Fibroblast of skin of abdomen (primary cell): Measurements from ENCODE around the gene CACNB3.
"Not testable (repeated sequence)": the region's sequence is repeated elsewhere in the genome, so short reads cannot be mapped to it uniquely, and the experiment has no call there.

Experiments used
- DNase-seq: peaks from one replicate; pipeline ENCODE4 v3.0.0-alpha.2; 2013

CACNB3 gene

GRCh38 chr12:48819986-48820725, 1.9 kb downstream of the CACNB3 start:
- DNase-seq: no peak

DNA sequence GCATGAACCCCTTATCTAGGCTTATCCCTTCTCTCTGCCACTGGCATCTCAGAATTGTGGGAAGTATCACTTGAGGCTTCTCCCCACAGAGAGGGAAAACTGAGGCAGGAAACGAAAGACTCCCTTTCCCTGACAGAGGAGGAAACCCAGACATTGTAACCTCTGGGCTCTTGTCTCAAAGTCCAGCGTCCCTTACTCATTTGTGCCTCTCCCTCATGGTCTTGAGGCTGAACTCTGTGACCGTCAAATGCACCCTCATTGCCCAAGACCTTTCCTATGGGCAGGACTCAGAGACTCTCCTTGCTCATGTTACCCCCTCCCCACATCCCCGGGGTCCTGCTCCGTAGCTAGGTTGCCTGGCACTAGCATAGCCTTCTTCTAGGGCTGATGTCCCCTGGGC, 3.8 kb downstream of the CACNB3 start:
- DNase-seq: no peak

DNA sequence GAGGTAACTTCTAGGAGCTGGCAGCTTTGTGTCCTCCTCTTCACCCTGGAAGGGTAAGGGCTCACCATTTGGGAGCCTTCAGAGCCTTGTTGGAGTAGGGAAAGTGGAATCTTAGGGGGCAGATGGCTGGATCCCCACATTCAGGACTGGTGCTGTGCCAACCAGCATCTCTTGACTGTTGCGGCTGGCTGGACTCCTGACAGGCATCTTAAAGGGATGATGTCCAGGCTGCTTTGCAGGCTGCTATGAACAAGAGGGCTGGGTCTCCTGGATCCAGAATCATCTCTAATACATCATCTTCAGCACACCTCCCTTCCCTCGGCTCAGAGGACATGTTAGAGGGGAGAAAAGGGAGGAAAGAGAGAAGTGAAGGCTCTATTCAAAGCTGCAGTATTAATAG, 4.4 kb downstream of the CACNB3 start:
- DNase-seq: no peak

DNA sequence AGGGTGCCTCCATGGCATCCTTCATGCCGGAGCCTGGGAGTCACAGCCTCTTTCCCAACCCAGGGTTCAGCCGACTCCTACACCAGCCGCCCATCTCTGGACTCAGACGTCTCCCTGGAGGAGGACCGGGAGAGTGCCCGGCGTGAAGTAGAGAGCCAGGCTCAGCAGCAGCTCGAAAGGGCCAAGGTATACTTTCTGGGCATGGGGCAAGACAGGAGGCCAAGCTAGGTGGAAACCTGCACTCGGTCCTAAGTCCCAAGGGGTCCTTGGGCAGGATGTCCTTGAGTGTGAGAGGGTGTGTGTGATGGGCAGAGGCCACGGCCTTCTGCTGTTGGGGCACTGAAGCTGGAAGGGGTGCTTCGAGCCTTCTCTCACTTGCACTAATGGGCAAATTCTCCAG, 5.0 kb downstream of the CACNB3 start:
- no peak for DNase-seq

- no peak for DNase-seq
These were observed 5.8 kb downstream of the CACNB3 start for GRCh38 chr12:48824112-48824511.

DNA sequence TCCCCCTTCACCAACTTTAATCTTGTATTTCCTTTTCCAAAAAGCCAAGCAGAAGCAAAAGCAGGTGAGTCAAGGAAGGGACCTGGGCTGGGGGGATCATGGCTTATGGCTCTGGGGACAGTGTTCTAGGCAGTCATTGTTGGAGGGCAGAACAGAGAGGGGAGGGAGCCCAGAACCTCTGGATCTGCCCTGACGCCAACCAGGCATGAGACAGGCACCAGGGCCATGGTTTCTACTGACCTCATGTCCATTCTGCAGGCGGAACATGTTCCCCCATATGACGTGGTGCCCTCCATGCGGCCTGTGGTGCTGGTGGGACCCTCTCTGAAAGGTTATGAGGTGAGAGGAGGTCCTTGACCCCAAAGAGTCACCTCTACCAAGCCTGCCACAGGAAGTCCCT, 6.6 kb downstream of the CACNB3 start:
- DNase-seq: no peak

GRCh38 chr12:48826209-48826855, 8.0 kb downstream of the CACNB3 start:
- no peak for DNase-seq

DNA sequence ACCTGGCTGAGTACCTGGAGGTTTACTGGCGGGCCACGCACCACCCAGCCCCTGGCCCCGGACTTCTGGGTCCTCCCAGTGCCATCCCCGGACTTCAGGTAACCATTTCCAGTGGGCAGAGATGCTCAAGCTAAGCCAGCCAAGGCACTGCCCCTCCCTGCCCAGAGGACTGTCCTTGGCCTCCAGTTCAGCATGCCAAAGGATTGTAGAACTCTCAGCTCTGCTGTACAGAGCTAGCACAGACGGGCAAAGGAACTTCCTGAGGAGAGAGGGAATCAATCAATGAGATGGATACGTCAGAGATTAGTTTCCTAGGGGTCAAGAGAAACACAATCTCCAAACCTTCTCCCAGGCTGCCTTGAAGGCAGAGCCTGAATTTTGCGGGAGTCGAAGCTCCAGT, 8.7 kb downstream of the CACNB3 start:
- no peak for DNase-seq

DNA sequence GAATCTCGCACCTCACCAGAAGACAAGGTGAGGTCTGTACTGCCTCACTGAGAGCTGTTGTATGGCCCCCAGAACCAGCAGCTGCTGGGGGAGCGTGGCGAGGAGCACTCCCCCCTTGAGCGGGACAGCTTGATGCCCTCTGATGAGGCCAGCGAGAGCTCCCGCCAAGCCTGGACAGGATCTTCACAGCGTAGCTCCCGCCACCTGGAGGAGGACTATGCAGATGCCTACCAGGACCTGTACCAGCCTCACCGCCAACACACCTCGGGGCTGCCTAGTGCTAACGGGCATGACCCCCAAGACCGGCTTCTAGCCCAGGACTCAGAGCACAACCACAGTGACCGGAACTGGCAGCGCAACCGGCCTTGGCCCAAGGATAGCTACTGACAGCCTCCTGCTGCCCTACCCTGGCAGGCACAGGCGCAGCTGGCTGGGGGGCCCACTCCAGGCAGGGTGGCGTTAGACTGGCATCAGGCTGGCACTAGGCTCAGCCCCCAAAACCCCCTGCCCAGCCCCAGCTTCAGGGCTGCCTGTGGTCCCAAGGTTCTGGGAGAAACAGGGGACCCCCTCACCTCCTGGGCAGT, 9.3 kb downstream of the CACNB3 start:
- no peak for DNase-seq

GRCh38 chr12:48828293-48828692, 10.0 kb downstream of the CACNB3 start:
- DNase-seq: no peak

DNA sequence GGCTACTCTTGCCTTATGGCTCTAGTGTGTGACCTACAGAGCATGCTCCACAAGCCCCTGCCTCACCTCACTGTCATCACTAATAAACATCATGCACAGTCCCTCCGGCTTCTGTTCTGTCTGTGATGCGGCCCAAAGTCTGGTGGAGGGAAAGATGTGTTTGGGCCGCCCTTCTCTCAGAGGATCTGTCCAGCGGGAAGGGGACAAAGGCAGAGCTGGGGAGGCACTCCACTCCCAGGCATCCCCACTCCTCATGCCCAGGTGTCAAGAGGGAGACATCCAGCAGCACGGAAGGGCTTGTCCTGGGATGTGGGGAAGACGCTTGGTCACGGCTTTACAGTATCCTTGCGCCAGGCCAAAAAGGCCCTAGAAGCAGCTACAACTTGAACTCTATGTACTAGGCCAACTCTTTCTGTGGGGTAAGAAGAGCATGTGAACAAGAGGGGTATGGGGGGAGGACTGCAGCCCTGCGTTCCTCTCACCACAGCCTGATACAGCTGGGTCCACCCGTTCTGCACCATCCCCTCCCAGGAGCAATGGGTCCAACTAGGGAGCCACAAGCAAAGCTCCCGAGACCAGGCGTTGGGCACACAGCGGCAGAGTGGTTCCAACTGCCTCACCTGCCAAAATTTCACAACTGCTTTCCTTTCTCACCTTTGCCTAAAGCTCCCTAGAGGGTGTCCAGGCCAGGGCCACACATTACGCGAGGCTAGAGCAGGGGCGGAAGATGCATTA, 10.7 kb downstream of the CACNB3 start:
- DNase-seq: no peak

DNA sequence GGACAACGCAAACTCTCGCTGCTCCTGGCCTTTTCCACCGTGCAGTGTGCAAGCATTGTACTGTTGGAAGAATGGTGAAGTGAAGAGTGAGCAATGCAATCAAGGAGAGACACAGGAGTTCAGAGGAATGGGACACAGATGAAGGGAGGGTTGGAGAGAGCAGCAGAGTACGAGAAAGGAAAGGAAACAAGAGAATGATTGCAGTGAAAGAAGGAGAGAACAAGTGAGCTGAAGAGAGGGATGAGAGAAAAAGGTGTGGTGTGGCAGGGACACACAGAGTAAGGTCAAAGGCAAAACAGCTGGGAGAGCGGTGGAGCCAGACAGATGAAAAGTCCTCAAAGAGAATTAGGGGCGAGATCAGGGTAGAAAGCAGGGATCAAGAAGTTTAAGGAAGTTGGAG, 13.0 kb downstream of the CACNB3 start:
- DNase-seq: no peak

DNA sequence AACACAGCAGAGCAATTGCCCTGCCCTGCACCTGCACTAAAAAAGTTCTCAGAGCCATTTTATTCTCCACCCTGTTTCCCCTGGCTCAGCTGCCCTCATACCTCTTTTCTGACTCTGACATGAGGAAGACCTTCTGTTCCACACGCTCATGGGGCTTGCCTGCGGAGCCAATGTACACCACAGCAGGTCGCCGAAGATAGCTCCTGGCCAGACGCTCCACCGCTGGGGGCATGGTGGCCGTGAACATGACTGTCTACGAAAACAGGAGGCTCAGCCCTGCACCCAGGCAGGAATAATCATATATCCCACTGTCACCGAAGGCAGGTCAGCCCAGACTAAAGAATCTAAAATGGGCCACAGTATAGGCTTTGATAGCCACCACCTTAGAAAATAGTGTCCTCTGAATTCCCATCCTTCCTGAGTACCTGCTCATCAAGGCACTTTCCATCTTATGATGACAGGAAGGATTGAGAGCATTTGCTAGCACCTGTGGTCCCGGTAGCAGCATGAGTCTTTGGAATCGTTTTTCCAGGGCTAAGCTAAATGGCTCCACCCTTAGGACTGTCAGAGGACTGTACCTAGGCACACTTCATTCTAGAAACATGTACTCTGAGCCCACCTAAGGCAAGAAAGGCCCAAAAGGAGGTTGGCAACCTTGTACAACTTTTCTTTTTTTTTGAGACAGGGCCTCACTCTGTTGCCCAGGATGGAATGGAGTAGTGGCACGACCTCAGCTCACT, 14.2 kb downstream of the CACNB3 start:
- DNase-seq: no peak

DNA sequence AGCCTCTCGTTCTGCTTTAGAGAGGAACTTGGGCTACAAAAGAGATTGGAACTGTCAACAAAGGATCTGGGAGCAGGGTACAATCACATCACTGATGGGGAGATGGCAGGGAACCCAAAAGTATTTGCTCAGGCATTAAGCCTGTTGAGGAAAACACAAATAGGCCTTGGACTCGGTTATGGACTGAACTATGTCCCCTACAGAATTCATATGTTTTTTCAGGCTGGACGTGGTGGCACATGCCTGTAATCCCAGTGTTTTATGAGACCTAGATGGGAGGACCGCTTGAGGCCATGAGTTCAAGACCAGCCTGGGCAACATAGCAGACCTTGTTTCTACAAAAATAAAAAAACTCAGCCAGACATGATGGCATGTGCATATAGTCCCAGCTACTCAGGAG, 19.8 kb downstream of the CACNB3 start:
- DNase-seq: no peak

DNA sequence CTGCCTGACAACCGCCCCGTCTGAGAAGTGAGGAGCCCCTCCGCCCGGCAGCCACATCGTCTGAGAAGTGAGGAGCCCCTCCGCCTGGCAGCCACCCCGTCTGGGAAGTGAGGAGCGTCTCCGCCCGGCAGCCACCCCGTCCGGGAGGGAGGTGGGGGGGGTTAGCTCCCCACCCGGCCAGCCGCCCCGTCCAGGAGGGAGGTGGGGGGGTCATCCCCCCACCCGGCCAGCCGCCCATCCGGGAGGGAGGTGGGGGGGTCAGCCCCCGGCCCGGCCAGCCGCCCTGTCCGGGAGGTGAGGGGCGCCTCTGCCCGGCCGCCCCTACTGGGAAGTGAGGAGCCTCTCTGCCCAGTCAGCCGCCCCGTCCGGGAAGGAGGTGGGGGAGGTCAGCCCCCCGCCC, 23.7 kb downstream of the CACNB3 start:
- DNase-seq: not testable (repeated sequence)

GRCh38 chr12:48851883-48852733, 33.8 kb downstream of the CACNB3 start, which contains the start of gene DDX23:
Gene DDX23 (minus strand): TSS chr12:48852163. CDS start chr12:48845782, 6,381 bp downstream.
- DNase-seq: peak; percentile 98

DNA sequence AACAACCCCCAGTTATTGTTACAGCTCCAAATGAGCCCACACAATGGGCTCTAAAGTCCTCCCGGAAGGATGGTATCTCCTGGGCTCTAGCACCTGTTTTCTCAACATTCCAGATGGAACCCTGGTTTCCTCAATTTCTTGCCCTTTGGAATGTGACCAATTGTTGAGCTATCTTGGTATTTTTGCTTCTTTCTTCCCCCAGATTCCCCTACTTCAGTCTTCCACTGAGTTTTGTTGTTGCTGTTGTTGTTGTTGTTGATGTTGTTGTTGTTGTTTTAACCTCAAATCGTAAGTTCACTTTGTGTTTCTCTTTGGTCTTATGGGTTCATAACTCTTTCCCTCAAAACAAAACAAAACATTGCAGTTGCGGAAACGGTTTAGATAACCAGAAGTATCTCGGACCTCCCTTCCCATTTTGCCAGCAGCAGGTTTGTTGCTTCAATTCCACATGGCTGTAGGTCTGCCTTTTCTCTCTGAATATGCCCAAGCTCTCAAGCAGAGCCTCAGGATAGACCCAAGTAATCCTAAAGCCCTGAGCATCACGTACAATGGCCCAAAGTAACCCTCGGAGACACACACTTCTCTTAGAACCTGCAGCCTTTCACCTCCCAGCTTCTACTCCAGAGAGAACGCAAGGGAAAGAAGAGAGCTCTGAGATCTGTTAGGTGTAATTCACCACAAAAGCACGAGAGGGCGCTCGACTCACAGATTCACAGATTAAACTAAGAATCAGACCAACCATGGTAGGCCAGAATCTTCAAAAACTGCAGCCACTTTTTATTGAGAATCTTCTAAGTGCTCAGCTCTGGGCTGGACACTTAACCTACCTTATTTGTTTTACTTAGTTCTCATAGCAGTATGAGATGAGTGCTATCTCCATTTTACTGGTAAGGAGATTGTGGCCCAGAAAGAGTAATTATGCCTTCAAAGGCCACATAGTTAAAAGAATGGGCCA, 34.7 kb downstream of the CACNB3 start:
- DNase-seq: peak; percentile 83

- DNase-seq: no peak
These were observed 36.2 kb downstream of the CACNB3 start for GRCh38 chr12:48854488-48854887.

DNA sequence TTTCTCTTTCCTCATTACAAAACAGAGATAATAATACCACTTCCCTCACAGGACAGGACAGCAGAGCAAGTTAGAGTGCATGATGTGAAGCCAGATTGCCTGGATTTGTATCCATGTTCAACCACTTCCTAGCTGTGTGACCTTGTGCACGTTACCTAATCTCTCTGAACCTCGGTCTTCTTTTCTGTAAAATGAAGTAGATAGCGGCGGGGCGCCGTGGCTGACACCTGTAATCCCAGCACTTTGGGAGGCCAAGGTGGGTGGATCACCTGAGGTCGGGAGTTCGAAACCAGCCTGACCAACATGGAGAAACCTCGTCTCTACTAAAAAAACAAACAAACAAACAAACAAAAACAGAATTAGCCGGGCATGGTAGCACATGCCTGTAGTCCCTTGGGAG, 36.6 kb downstream of the CACNB3 start:
- not testable (repeated sequence) for DNase-seq

DNA sequence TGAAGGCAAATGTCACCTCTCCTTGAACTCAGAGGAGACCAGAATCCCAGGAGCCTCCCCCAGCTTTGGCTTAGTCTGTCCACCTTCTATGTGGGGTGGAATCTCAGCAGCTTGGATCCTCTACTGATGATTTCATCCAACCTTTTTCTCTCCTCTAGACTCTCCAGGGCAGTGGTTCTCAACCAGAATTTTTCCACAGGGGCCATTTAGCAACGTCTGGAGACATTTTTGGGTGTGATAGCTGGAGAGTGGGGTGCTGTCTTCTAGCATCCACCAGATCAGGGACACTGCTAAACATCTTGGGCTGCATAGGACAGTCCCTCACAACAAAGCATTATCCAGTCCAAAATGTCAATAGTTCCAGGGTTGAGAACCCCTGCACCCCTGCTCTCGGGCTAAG, 38.1 kb downstream of the CACNB3 start:
- no peak for DNase-seq
